Measurements from ENCODE around the gene NFYB. TPM values are rescaled to one million over a fixed set of nuclear protein-coding genes. Genes with fewer than 3 reads are reported as not detected.
"Not testable (repeated sequence)": the region's sequence is repeated elsewhere in the genome, so short reads cannot be mapped to it uniquely, and the experiment has no call there.

NFYB gene
- total RNA-seq, 1 experiment from 2014 or later = 29.7 TPM

DNA sequence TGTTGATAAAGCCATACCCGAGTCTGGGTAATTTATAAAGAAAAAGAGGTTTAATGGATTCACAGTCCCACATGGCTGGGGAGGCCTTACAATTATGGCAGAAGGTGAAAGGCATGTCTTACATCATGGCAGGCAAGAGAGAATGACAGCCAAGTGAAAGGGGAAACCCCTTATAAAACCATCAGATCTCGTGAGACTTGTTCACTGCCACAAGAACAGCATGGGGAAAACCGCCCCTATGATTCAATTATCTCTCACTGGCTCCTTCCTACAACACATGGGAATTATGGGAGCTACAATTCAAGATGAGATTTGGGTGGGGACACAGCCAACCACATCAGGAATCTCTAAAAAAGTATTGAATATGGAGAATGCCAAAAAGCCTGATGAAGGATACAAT is 25.0 kb upstream of the NFYB start:
- DNase-seq (ENCODE audit: low read depth) = not testable (repeated sequence)

DNA sequence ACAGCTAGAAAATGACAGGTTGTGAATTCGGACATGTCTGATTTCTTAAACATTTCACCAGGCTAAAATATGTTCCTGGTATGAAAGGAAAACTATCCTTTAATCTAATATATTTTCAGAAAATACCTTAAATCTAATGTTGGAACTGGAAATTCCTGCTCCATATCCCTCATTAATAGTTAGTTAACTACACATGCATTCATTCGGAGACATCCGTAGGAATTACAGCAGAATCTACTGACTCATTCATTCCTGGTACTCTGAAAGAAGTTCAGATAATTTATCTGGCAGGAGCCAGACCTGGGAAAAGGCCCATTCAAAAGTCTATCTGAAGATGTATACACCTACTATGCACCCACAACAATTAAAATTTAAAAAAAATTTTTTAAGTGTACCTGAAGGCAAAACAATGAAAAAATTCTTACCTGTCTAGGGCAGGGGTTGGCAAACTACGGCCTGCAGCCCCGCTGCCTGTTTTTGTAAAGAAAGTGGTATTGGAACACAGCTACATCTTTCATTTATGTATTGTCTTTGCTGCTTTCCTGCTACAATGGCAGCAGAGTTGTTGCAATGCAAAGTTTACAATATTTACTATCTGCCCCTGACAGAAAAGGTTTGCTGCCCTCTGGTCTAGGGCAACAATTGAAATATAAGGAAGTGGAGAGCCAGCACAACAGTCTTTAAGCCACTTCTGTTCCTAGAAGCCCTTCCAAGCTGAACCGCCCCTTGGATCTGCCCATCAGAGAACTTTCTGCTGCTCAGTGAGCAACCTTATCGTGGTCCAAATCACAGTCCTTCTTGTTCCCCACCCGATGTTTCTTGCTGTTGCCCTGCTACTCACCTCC is 17.9 kb upstream of the NFYB start:
- DNase-seq (ENCODE audit: low read depth) = no peak

DNA sequence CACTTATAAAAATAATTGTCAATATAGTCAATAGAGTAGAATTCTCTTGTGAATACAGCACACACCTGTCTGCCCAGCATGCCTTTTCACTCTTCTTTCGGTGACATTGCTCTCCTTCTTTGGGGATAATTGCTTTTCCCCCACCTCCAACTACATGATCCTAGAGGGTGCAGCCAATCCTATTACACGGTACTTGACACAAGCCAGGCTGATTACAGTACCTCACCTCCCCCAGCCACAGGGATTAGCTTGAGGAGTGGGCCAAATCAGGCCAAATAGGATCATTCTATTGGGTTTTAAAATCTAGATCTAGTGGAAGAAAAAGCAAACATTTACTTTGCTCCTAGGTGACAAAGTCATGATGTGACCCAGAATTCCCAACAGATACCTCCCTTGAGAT is 16.8 kb upstream of the NFYB start:
- no peak for DNase-seq (ENCODE audit: low read depth)

DNA sequence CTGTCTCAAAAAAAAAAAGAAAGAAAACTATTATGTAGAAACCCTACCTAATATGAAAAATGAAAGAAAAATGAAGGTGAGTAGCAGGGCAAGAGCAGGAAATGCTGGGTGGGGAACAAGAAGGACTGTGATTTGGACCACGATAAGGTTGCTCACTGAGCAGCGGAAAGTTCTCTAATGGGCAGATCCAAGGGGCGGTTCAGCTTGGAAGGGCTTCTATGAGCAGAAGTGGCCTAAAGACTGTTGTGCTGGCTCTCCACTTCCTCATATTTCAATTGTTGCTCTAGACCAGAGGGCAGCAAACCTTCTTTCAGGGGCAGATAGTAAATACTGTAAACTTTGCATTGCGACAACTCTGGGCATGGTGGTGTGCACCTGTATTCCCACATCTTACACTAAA is 16.3 kb upstream of the NFYB start:
- DNase-seq (ENCODE audit: low read depth) = no peak

DNA sequence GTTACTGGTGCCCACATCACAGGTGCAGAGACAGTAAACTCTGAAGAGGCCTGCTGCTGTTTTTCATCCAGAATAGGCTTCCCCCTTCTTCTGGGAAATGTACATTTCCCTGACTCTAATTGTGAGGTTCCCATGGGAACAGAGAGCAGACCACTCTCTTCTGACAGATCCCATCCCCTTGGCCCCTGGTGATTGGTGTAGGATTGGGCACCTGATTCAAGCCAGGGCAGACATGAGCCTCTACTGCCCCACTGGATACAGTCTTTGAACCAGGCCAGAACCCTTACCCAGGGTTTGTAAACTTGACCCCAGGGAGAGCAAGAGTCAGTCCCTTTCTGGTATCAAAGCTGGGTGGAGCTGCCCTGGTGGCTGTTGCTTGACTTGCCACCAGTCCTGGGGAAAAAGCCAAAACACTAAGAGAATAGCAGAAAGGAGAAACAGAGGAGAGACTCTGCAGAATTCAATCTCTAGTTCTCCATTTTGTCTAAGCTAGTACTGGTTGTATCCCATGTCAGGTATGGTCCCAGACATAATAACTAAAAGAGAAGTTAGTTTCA is 14.8 kb upstream of the NFYB start:
- DNase-seq (ENCODE audit: low read depth) = no peak

DNA sequence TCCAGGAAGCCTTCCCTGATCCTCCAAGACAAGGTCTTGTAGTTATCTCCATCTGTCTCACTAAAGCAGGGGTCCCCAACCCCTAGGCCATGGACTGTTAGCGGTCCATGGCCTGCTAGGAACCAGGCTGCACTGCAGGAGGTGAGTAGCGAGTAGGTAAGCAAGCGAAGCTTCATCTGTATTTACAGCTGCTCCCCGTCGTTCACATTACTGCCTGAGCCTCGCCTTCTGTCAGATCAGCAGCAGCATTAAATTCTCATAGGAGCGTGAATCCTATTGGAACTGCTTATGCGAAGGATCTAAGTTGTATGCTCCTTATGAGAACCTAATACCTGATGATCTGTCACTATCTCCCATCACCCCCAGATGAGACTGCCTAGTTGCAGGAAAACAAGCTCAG is 12.4 kb upstream of the NFYB start:
- no peak for DNase-seq (ENCODE audit: low read depth)

DNA sequence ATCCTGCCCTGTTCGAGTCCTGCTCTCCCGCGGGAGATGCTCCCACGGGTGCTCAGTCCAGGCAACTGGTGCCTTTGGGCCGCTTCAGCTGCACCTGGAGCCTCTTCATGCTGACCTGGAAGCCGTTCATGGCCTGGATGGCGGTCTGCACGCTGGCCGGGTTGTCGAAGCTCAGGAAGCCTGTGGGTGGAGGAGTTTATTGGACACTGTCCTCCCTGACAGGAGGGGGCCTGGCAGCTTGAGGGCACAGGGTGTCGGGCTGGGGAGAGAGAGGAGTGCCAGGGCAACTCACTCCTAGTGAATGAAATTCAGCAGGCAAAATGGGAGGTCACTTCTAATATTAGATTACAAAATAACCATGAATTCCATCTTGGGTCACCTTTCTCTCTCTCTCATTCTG is 9.3 kb upstream of the NFYB start:
- no peak for DNase-seq (ENCODE audit: low read depth)

DNA sequence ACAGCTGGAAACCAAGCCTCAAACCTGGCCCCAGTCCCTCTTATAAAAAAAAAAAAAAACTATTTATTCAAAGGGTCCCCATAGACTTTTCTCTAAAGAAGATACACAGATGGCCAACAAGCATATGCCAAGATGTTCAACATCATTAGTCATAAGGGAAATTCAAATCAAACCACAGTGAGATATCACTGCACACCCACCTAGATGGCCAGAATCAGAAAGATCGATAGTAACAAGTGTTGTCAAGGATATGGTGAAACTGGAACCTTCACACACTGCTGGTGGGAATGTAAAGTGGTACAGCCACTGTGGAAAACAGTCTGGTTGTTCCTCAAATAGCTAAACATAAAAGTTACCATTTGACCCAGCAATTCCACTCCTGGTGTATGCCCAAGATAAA is 5.9 kb upstream of the NFYB start:
- no peak for DNase-seq (ENCODE audit: low read depth)

DNA sequence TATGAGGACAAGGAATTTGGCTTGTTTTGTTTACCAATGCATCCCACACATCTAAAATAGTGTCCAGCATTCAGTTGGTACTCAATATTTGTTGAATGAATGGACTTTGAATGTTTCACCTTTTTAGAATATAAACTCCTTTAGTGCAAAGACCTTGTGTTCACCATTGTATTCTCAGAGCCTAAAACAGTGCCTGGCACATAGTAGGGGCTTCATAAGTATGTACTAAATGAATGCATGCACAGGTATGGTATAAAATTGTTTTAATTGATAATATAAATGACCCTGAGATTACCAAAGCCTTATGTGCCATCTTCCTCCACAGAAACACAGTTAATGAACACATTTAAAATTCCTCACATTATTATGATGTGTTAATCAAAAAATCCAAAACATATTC is 5.0 kb upstream of the NFYB start:
- no peak for DNase-seq (ENCODE audit: low read depth)

DNA sequence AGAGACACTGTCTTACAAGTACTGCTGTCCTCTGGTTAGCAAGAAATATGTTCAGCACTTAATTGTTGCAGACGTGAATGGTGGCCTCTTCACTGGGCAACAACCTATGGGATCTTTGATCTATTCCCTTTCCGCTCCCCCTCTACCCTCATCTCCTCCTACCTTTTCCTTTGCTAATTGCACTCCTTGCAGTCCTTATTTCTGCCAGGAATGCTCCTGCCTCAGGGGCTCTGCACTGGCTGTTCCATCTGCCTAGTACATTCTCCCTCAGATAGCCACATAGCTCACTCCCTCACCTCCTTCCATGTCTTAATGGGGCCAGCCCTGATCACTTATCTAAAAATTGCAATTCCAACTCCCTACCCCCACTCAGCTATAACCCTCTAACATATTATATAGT is 4.5 kb upstream of the NFYB start:
- DNase-seq (ENCODE audit: low read depth) = no peak

DNA sequence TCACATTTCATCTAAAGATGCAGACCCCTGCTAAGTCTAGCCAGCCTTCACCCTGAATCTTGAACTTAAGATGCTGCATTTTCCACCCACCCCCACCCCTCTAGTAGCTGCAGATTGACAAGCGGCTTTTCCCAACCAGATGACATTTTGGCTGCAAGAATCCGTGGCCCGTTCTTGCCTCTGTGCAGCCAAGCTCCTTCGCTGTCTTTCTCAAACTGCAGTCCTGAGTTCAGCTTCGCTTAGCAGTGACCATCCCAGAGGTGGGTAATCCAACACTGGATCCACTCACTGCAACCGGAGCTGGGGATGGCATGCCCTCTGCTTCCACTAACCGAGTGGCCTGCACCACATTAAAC is 765 bp upstream of the NFYB start:
- DNase-seq (ENCODE audit: low read depth) = no peak

DNA sequence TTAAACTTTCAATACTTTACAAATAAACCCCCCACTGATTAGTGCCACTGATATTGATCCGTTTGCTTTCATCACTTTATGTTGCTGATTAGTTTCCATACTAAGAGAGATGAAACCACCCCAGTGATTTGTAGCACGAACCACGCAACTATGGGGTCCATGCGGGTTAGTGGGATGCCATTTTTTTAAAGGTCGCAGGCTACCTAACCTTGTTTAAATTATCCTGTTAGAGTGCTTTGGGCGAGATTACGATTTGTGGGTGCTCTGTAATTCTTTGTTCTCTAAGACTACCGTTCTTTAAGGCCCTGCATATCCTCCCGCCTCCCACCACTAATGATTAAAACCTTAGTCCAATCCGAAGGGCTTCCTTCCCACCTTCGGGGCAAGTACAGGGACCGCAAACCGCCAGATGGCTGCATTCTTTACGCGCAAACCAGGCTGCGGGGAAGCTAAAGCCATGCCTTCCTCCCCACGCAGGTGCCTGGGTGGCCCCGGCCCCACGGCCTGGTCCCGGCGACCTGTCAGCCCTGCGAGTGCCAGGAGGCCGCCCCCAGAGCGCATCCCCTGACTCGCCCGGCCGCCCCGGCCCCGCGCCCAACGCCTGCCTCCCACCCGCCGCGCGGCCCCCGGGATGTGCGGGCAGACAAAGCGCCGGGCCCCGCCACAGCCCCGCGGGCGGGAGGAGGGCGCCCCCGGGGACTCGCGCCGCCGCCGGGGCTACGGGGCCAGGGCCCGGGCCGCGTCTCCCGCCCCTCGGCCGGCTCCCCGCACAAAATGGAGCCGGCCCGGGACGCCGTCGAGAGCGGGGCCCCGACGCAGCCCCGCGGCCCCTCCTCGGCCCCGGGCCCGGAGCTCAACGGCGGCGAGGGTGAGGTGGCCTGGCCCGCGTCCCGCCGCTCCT is 759 bp downstream of the NFYB start:
- DNase-seq (ENCODE audit: low read depth) = peak; percentile 69

DNA sequence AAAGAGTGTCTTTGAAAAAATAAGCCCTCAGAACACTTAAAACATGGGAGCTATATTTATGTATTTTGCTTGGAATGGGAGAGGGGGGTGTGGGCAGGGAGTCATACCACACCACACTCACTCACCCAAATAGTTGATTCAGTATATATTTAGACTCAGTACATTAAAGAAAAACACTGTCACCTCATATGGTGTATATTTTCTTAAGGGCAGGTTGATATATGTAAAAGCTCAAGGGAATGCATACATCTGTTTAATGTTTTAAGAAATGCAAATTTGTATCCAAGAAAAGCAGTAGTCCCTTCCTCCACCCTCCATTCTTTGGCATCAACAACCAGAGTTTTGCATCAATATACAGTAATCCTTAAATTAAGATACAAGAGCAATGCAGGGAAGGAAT is 1.4 kb downstream of the NFYB start:
- no peak for DNase-seq (ENCODE audit: low read depth)

DNA sequence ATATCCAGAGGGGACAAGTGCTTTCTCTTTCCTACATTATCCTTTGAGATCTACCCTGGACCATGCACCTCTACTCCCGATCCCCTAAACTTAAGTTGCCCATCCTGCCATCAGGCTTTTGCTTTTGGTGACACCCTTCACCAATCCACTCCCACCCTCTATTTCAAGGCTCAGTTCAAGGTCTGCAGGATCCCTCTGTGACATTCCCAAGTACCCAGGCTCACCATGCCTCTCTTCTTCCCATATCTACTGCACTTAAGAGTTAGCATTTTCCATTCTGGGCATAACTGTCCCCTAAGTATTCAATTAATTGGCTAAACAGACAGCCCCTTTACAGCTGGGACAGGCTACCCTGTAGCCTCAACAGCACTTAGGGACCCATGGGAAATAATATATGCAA is 3.1 kb downstream of the NFYB start:
- DNase-seq (ENCODE audit: low read depth) = no peak

DNA sequence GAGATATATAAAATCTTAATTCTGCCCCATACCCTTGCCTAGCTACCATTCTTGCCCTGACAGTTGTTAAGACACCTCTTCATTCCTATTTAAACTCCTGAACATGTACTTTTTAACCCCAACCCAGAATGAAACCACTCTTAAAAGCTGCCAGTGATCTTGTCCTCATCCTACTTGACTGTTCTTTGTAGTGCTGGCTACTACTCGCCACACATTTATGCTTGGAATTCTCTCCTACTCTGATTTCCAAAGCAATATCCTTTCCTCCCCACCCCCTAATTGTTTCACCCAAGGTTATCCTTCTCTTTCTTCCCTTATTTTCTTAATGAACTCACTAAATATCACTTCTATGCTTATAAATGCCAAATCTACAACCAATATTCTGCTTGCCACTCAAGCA is 4.1 kb downstream of the NFYB start:
- DNase-seq (ENCODE audit: low read depth) = no peak

DNA sequence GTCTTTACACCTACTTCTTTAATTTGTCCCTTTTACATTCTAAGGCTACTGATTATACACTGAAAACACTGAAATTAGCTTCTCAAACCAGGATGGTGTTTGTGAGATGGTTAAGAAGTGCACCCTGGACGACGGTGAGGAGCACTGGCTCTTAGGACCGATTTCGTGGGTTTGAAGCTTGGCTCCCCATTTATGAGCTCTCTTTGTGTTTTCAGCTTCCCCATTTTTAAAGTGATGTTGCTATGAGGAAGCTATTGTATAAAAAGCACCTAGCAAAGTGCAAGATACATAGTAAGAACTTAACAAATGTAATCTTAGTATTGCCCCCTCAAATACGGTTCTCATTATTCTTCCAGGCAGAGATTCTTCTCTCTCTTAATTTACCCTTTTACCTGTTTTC is 4.7 kb downstream of the NFYB start:
- no peak for DNase-seq (ENCODE audit: low read depth)

DNA sequence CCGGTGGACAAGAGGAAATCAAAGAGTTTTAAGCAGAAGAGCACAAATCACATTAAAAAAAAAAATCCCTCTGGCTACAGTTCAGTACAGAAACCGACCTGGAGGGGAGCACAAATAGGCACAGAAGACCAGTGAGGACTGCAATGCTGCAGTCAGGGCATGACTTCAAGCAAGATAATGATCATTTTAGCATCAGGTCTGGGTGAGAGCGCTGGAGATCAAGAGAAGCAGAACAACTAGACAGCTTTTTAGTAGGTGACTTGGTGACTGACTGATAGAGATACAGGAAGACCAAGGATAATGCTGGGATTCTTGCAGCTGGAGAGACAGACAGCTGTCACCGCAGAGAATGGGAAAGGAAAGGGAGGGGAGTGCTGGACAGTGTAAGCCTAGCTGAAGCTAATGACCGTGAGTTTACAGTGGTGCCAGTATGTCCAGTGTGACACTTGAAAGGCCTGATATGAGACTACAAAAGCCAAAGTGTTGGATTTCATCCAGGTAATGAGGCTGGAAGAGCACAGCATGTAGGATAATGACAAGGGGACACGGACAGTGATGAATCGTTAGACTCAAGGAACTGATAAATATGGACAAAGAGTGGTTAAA is 5.6 kb downstream of the NFYB start:
- DNase-seq (ENCODE audit: low read depth) = no peak

DNA sequence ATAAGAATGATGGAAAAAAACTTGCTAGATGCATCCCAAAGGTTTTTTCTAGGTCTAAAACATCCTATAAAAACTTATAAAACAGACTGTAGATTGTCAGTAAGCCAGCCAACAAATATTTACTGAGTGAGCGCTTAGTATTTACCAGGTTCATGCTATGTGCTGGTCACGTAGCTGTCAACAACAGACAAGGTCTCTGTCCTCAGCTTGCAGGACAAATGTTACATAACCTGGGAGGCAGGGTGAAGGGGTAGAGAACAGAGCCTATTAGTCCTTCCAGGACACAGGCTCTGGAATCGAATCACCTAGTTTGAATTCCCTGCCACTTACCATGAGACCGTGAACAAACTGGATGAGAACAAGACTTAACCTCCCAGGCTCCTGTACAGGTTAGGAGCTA is 6.4 kb downstream of the NFYB start:
- DNase-seq (ENCODE audit: low read depth) = no peak

DNA sequence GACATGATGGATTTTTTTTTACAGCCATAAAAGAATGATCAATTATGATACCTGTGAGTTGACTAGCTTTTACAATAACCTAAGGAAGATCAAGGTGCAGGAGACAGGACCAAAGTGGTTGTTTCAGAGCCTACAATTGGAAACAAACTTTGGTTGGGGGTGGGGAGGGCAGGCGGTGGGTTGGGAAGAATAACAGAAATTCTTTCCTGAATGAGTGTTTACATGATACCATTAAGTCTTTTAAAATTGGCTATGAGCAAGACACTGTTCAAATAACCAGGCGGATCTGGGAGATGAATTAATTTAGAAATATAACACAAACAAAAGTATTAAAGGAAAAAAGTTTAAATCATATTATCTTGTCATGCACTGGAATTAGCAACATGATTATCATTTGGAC is 7.2 kb downstream of the NFYB start:
- no peak for DNase-seq (ENCODE audit: low read depth)

DNA sequence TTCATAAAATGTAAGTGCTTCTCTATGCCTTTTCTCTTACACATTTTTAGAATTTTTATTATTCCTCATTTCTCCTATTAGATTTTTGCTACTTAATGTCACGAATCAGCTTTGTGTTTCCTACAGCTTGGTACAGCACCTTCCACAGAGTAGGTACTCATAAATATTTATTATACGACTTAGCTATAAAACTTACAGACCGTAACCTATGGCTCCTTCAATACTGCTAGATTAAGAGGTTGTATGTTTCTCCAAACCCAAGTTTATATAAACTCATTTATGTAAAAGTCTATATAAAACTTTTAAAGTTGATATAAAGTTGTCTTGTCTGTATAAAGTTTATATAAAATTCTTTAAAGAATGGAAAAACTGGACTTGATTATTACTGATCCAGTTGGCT is 11.5 kb downstream of the NFYB start:
- no peak for DNase-seq (ENCODE audit: low read depth)

DNA sequence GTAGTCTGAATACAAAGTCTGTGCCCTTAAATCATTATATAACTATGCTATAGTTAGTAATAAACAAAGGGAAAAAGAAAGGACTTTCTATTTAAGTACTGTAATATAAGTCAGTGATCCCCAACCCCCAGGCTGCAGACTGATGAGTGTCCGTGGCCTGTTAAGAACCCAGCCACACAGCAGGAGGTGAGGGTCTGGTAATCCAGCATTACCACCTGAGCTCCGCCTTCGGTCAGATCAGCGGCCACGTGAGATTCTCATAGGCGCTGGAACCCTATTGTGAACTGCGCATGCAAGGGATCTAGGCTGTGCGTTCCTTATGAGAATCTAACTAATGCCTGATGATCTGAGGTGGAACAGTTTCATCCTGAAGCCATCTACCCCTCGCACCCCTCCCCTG is 15.7 kb downstream of the NFYB start:
- DNase-seq (ENCODE audit: low read depth) = no peak

DNA sequence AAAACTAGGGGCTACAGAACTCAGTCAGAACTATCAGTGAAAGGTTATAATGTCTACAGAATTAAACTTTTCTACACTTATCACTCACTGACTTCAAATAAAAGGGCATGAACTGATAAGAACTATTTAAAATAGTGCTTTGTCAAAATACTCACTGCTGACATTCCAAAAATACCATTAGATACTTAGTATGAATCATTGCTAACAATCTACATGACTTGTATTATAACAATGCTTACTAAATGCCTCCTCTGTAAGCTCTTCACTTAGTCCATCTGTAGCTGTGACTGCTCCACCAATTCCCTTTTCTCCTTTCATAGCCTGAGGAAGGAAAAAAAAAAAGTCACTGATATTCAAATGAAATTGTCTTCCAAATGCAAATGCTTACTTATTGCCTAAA is 17.0 kb downstream of the NFYB start:
- no peak for DNase-seq (ENCODE audit: low read depth)

DNA sequence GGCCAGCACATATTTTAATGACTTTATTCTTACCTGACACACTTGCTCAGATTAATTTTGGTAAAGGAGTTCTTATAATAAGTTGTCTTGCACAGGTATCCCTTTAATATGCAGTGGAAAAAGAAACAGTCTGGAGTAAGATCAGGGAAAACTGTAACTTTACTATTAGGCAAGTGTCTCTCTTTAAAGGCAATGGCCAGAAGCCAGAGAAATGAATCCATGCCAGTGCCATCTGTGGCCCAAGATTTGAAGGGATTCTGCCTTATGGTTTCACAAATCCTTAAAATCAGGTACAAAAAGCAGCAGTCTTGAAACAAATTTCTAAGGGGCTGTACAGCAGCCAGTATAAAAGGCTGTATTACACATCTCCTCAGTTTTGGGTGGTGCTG is 22.4 kb downstream of the NFYB start:
- no peak for DNase-seq (ENCODE audit: low read depth)

Data from Daoy (cell line).